Fibroblast of mammary gland (primary cell): ENCODE results near the gene SCUBE2.

Source experiments
- DNase-seq: peaks from one replicate; pipeline ENCODE4 v3.0.0-alpha.2; 2010; ENCODE audit warnings: low read depth
- H3K4me3 ChIP-seq: 2 replicates; pipeline ENCODE4 v1.5.1; 2011; ENCODE audit warnings: low read depth, mild to moderate bottlenecking, low read length, moderate library complexity; ENCODE audit not compliant: control insufficient read depth
- TF ChIP-seq, protein P1 (sequence below): conservative IDR thresholded peaks from 2 replicates; pipeline ENCODE4 v1.5.1; 2011; ENCODE audit warnings: low read depth, low read length, inconsistent platforms; ENCODE audit not compliant: control insufficient read depth, insufficient read depth

SCUBE2 gene

DNA sequence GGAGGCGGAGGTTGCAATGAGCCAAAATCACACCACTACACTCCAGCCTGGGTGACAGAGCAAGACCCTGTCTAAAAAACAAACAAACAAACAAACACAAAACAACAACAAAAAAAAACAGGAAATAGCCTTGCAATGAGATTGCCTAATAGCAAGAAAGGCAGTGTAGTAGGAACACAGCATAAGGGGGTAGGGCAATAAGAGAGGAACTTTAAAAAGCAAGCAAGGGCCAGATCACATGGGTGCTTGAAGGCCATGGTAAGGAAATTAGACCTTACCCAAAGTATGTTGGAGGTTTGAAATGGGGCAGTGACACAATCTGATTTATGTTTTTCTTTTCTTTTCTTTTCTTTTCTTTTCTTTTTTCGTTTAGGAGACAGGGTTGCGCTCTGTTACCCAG is 52.9 kb downstream of the SCUBE2 start:
- no peak overlapping the region for H3K4me3 ChIP-seq
- no peak for DNase-seq
- TF ChIP-seq, protein P1, sequence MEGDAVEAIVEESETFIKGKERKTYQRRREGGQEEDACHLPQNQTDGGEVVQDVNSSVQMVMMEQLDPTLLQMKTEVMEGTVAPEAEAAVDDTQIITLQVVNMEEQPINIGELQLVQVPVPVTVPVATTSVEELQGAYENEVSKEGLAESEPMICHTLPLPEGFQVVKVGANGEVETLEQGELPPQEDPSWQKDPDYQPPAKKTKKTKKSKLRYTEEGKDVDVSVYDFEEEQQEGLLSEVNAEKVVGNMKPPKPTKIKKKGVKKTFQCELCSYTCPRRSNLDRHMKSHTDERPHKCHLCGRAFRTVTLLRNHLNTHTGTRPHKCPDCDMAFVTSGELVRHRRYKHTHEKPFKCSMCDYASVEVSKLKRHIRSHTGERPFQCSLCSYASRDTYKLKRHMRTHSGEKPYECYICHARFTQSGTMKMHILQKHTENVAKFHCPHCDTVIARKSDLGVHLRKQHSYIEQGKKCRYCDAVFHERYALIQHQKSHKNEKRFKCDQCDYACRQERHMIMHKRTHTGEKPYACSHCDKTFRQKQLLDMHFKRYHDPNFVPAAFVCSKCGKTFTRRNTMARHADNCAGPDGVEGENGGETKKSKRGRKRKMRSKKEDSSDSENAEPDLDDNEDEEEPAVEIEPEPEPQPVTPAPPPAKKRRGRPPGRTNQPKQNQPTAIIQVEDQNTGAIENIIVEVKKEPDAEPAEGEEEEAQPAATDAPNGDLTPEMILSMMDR, result no peak

- DNase-seq, result no peak
- no peak overlapping the region for H3K4me3 ChIP-seq
- TF ChIP-seq, protein P1, result no peak
Measured at GRCh38 chr11:9037963-9038362, 53.4 kb downstream of the SCUBE2 start.

DNA sequence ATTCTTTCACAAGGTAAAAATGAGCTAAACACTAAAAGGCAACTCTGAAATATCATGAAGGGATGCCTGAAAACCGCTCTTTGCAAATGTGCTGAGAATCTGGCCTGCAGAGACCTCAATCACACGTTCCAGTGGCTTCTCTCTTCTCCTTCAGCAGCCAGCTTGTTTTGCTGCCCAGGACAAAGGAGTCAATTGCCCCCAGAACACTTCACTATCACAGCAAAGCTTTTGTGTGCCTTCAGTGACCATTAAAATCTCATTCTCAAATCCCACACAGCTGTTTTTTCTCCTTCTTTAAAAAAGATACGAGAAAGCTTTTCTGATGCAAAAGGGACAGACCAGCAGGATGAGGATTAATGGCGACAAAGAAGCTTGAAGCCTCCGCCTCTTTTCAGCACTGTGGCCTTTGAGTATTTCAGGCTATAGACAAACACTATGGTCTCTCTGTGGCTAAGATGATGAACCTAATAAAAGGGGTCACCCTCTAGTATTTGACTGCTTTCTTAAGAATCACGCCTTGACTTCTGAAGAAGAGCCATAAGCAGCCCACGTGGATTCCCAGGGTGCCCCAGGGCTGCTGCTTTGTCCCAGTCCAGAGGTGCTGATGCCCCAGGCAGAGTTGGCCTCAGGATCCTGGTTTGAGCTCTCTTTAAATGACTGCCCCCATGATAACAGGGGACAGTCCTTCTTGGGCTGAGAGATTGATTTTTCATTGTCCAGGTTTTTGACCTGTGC is 54.2 kb downstream of the SCUBE2 start:
- no peak overlapping the region for H3K4me3 ChIP-seq
- TF ChIP-seq, protein P1, result no peak
- no peak for DNase-seq

DNA sequence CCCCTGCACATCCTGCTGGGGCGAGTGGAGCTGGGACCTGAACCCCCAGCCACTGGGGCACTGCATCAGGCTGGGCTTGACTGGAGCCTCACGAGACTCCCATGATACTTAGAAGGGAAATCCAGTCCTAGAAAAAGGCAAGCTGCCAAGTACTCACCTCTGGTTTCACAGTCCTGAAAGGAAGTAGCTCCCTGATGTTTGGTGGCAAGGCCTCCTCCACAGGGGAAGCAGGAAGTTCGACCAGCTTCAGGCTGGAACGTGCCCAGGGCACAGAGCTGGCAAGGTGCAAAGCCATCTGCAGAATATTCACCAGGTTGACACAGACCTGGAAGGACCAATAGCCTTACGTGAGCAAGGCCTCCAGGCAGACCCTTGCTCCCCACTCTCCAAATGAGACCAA is 60.8 kb downstream of the SCUBE2 start:
- DNase-seq, result no peak
- no peak overlapping the region for H3K4me3 ChIP-seq
- TF ChIP-seq, protein P1, result no peak

GRCh38 chr11:9029422-9029821 is 62.0 kb downstream of the SCUBE2 start:
- no peak overlapping the region for H3K4me3 ChIP-seq
- DNase-seq, result no peak
- TF ChIP-seq, protein P1, result no peak

DNA sequence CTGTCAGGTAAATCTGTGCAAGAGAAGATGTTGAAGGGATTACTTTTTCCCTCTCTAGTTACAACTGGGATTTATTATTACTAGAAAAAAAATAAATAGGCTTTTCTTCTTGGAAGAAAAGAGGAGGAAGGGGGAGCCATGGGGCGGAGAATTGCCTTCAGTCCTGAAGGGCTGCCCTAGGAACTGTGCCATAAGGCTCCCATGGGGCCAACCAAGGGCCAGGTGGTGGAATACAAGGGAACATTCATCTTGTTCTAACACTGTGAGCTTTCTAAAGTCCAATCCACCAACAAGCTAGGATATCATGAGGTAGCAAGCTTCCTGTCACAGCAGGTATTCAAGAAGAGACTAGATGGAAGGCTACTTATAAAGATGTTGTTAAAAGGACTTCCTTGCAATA is 62.8 kb downstream of the SCUBE2 start:
- no peak for DNase-seq
- TF ChIP-seq, protein P1, result no peak
- H3K4me3 ChIP-seq, result no peak overlapping the region
